Adrenal gland (tissue), 5 donors: ENCODE results near the gene CCNC.

Source experiments
- CTCF ChIP-seq, 6 experiments: fragments of 450-650 bp in 4 of 6; fragments of 200-600 bp in 2 of 6; sonication (generic) in 1 of 6; IDR thresholded peaks; 1 replicate in 5 of 6; 2 replicates in 1 of 6; pipeline versions ENCODE4 v1.5.1 to v1.8.0; 2016 to 2021; ENCODE audit warnings: antibody characterized with exemption in 6 of 6, mild to moderate bottlenecking in 2 of 6, moderate library complexity in 1 of 6
- POLR2A ChIP-seq, 2 donors: fragments of 450-650 bp; IDR thresholded peaks; one replicate each; pipeline ENCODE4 v1.6.1; 2017; ENCODE audit warnings: antibody characterized with exemption in 2 of 2, mild to moderate bottlenecking in 2 of 2, moderate library complexity in 1 of 2
- donor health status: DM: no; HTN: no; CAD: no.

- TF ChIP-seq CTCF (IDR thresholded peaks at IDR 0.05) (no peak), POLR2A (IDR thresholded peaks at IDR 0.05) (no peak)
These were observed 20.9 kb downstream of the CCNC start for GRCh38 chr6:99547526-99547925.
